BLaER1 treated with 17β-estradiol and CSF1 and Interleukin-3, amounts not matched to agents 10 nM and 100 nM (cell line): ENCODE measurements around the gene GNG14.
A peak's percentile ranks its signal among the peaks of the same experiment; 100 is the strongest.

Experiments used
- H3K27ac ChIP-seq, 11 experiments: shearing (Covaris generic); formaldehyde crosslinking; 2 replicates each; pipeline ENCODE4 v1.8.1; 2022
- H3K27me3 ChIP-seq, 11 experiments: shearing (Covaris generic); formaldehyde crosslinking; 2 replicates each; pipeline ENCODE4 v1.8.1; 2022
- H3K36me3 ChIP-seq, 11 experiments: shearing (Covaris generic); formaldehyde crosslinking; 2 replicates each; pipeline ENCODE4 v1.8.1; 2022
- H3K4me1 ChIP-seq, 10 experiments: shearing (Covaris generic); formaldehyde crosslinking; 2 replicates each; pipeline ENCODE4 v1.8.1; 2022
- H3K4me2 ChIP-seq, 11 experiments: shearing (Covaris generic); formaldehyde crosslinking; 2 replicates each; pipeline ENCODE4 v1.8.1; 2022
- H3K4me3 ChIP-seq, 10 experiments: shearing (Covaris generic); formaldehyde crosslinking; 2 replicates each; pipeline ENCODE4 v1.8.1; 2022
- H3K9ac ChIP-seq, 11 experiments: shearing (Covaris generic); formaldehyde crosslinking; 2 replicates each; pipeline ENCODE4 v1.8.1; 2022
- H3K9me3 ChIP-seq, 11 experiments: shearing (Covaris generic); formaldehyde crosslinking; replicated peaks in 1 of 11; 2 replicates each; pipeline ENCODE4 v1.8.1; 2022
- H4K20me1 ChIP-seq, 11 experiments: shearing (Covaris generic); formaldehyde crosslinking; 2 replicates each; pipeline ENCODE4 v1.8.1; 2022
- Cebpa-rat ChIP-seq, 11 experiments: shearing (Covaris generic); IDR thresholded peaks; 2 replicates each; pipeline ENCODE4 v1.8.1; 2022

GNG14 gene

DNA sequence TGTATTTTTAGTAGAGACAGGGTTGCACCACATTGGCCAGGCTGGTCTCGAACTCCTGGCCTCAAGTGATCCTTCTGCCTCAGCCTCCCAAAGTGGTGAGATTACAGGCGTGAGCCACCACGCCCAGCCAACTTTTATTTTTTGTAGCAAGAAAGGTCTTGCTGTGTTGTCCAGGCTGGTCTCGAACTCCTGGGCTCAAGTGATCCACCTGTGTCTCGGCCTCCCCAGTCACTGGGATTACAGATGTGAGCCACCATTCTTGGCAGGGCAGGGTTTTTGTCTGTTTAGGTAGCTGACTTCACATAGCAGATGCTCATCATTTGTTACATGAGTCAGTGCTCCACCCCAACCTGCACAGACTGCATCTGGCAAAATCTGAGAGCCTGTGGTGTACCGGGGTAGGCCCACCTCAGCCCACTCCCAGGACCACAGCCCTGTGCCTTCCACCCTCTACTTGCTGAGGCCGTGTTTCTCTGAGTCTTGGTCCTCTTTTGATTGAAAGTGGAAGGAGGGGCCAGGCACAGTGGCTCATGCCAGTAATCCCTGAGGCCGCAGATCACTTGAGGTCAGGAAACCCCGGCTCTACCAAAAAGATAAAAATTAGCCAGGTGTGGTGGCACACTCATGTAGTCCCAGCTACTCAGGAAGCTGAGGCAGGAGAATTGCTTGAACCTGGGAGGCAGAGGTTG, 40.1 kb downstream of the GNG14 start:
- Histone ChIP-seq H4K20me1 (peaks cover 40 to 58% (median 46%) of the 10 kb centered on the region in 11 experiments), H3K9me3 (no peaks in the 10 kb centered on the region), H3K4me2 (no peak overlapping the region), H3K4me1 (peaks cover 37 to 47% (median 41%) of the 10 kb centered on the region in 10 experiments), H3K4me3 (no peak overlapping the region), H3K9ac (no peak overlapping the region), H3K27me3 (no peaks in the 10 kb centered on the region), H3K36me3 (peaks cover 49 to 66% (median 62%) of the 10 kb centered on the region in 11 experiments), H3K27ac (no peak overlapping the region)
- no peak for TF ChIP-seq Cebpa-rat (IDR thresholded peaks at IDR 0.05)

DNA sequence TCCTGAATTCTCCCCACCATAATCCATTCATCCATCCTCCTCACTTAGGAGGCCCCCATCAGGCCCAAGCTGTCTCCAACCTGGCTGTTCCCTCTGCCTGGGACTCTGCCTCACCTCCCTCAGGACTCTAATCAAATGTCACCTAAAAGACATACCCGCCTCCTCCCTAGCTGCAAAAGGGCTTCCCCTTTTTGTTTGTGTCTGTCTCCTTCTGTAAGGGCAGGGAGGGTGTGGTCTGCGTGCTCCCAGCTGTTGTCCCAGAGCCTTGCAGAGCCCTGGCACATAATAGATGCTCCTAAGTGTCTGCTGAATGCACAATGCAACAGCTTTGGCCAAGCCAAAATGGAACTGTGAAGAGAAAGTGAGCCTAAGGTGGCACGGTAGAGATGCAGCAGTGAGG, 42.3 kb downstream of the GNG14 start:
- peaks cover 50 to 72% (median 58%) of the 10 kb centered on the region in 11 experiments for H4K20me1 ChIP-seq
- H3K9me3 ChIP-seq = no peaks in the 10 kb centered on the region
- H3K9ac ChIP-seq = peak overlapping the region in 8 of 11 experiments; percentile 8 to 99 (median 45); a peak in 12 of 22 replicates
- no peaks in the 10 kb centered on the region for H3K27me3 ChIP-seq
- 0 out of 22 replicates have a peak overlapping the region, but pooled peaks of 1 of the 11 experiments have one; percentile 1 for H3K27ac ChIP-seq
- H3K36me3 ChIP-seq = peaks cover 49 to 68% (median 63%) of the 10 kb centered on the region in 11 experiments
- H3K4me3 ChIP-seq = no peak overlapping the region
- peaks cover 39 to 44% (median 40%) of the 10 kb centered on the region in 10 experiments for H3K4me1 ChIP-seq
- no peak for TF ChIP-seq Cebpa-rat (IDR thresholded peaks at IDR 0.05)
- peak overlapping the region; percentile 18 to 99 (median 94); a peak in 20 of 22 replicates for H3K4me2 ChIP-seq

DNA sequence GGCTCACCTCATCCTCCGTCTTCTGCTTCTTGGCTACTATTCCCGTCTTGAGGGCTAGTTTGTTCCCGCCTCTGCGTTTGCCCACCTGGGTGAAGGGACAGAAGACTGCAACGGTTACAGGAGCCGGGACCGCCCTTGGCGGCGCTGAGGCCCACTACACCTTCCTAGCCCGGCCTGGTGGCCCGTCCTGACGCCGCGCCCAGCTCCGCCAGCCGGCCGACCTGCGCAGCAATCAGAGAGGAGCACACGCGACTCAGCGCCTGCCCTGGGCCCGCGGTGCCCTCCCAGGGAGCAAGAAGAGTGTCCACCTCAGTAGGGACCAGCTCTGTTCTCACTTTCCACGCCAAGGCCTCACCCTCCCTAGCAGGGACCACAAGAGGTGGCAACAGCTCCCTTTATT, 43.5 kb downstream of the GNG14 start:
- Histone ChIP-seq H3K27me3 (no peaks in the 10 kb centered on the region), H3K9me3 (no peaks in the 10 kb centered on the region), H3K27ac (peak overlapping the region in 2 of 11 experiments; percentile 13 to 44; a peak in 4 of 22 replicates), H3K4me1 (peaks cover 42 to 57% (median 50%) of the 10 kb centered on the region in 10 experiments), H3K4me3 (peak overlapping the region in 1 of 10 experiments; percentile 13; a peak in 1 of 20 replicates), H3K4me2 (peak overlapping the region in 10 of 11 experiments; percentile 90 to 99 (median 96); a peak in 17 of 22 replicates), H3K9ac (peak overlapping the region in 10 of 11 experiments; percentile 30 to 100 (median 96); a peak in 17 of 22 replicates), H4K20me1 (peaks cover 50 to 72% (median 58%) of the 10 kb centered on the region in 11 experiments), H3K36me3 (peaks cover 49 to 68% (median 63%) of the 10 kb centered on the region in 11 experiments)
- no peak for TF ChIP-seq Cebpa-rat (IDR thresholded peaks at IDR 0.05)

DNA sequence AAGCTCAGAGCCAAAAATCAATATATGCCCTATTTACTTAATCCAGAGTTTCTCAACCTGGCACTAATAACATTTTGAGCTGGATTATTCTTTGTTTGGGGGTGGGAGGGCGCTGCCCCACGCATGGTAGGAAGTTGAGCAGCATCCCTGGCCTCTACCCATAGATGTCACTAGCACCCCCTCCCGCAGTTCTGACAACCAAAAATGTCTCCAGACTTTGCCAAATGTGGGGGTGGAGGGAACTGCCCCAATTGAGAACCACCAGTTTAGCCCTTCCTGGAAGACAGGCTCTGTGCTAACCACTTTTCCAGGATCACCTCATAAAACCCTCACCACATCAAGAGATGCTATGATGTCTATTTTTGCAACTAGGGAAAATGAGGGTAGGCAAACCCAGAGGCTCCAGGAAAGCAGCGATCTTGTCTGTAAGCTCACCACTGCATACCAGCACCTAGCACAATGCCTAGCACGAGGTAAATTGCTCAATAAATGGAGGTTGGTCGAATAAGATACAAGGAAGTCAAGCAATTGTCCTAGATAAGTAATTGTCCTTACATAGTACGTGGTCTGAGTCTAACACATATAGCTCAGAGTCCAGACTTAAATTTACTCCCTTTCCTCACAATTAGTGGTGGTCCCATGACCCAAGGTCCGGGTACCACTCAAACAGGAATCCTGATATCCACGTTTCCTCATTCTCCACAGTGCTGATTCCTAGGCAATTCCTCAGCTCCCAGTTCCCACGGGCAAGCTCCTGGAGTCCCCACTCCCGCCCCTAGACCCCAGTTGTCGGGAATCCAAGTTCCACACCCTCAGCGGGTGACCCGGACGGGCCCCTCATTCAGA, 45.8 kb downstream of the GNG14 start:
- H3K27me3 ChIP-seq = no peaks in the 10 kb centered on the region
- peak overlapping the region; percentile 89 to 98 (median 96) for H3K4me3 ChIP-seq
- peak overlapping the region; percentile 90 to 99 (median 95) for H3K4me2 ChIP-seq
- H3K27ac ChIP-seq = peak overlapping the region; percentile 95 to 100 (median 99)
- H4K20me1 ChIP-seq = peaks cover 49 to 62% (median 54%) of the 10 kb centered on the region in 11 experiments
- peak overlapping the region; percentile 96 to 100 (median 99) for H3K9ac ChIP-seq
- H3K36me3 ChIP-seq = peaks cover 40 to 49% (median 46%) of the 10 kb centered on the region in 11 experiments
- H3K9me3 ChIP-seq = no peaks in the 10 kb centered on the region
- H3K4me1 ChIP-seq = peaks cover 56 to 71% (median 65%) of the 10 kb centered on the region in 10 experiments
- TF ChIP-seq Cebpa-rat (IDR thresholded peaks at IDR 0.05) = no peak

DNA sequence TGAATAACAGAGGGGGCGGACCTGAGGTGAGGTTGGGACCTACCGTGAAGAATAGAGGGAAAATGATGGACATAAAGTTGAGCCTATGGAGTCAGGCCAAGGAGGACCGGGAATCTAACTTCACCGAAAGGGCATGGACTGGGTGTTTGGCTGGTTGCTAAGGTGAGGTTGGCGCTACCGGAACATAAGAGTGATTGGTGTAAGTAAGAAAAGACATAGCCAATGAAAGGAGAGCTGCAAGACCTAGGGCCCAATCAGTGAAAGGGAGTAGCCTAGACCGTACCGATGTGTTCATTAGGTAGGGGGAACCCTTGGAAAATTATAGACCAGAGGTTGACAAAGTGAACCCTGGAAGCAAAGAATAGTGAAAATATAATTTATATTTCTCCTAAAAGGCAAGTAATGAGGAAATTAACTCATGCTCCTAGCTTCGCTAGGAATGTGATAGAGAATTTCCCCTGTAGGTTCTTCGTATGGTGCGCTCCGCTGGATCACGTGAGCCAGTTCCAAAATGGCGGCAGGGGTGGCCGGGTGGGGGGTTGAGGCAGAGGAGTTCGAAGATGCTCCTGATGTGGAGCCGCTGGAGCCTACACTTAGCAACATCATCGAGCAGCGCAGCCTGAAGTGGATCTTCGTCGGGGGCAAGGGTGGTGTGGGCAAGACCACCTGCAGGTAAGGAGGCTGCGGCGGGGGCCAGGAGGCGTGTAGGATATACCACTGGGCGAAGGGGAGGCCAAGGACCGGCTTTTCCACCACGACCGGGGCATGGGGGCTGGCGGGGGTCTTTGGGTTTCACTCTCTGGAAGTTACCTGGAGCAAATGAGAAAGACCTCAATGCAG, 49.4 kb downstream of the GNG14 start, which contains the start of gene GET3:
Gene GET3 (plus strand): TSS at position 503 of the 840 bp plus-strand sequence. CDS start 9 bp downstream, at position 512.
- H3K9ac ChIP-seq = peak within 1 kb of the TSS; percentile 79 to 95 (median 88)
- peak within 1 kb of the TSS; percentile 81 to 94 (median 88) for H3K4me3 ChIP-seq
- no peaks in the 10 kb centered on the region for H3K27me3 ChIP-seq
- H3K4me2 ChIP-seq = peak within 1 kb of the TSS; percentile 96 to 100 (median 98)
- no peak for TF ChIP-seq Cebpa-rat (IDR thresholded peaks at IDR 0.05)
- H3K27ac ChIP-seq = peak within 1 kb of the TSS; percentile 89 to 98 (median 95)
- H4K20me1 ChIP-seq = peaks cover 13 to 25% (median 18%) of the 10 kb centered on the region in 11 experiments
- peaks cover 31 to 49% (median 43%) of the 10 kb centered on the region in 11 experiments for H3K36me3 ChIP-seq
- peaks cover 37 to 47% (median 43%) of the 10 kb centered on the region in 10 experiments for H3K4me1 ChIP-seq
- H3K9me3 ChIP-seq = no peaks in the 10 kb centered on the region

DNA sequence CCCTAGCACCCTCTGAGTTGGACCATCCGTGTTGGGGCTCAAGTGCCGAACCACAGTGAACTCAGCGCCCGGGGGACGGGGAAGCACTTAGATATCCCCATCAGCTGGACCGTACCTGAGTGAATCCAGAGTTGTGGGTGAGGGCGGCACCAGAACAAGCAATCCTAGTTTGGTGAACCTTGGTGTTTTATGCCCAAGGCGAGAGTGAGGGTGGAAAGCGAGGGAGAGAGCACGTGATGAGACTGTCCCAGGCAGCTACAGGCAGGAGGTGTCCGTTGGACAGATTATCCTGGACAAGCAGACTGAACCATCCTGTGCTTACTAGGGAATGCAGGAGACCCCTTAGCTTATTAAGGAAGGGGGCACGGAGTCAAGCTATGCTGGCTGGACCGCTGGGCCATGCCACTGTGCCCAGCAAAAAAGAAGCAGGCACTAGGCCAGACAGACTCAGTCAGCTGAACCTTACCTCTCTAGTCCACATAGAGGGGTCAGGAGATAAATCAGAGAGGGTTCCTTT, 50.1 kb downstream of the GNG14 start:
- peak overlapping the region; percentile 81 to 94 (median 88) for H3K4me3 ChIP-seq
- H3K36me3 ChIP-seq = peaks cover 36 to 49% (median 44%) of the 10 kb centered on the region in 11 experiments
- H4K20me1 ChIP-seq = peaks cover 6 to 19% (median 11%) of the 10 kb centered on the region in 11 experiments
- H3K4me2 ChIP-seq = peak overlapping the region; percentile 96 to 100 (median 98)
- no peak for TF ChIP-seq Cebpa-rat (IDR thresholded peaks at IDR 0.05)
- no peaks in the 10 kb centered on the region for H3K27me3 ChIP-seq
- no peaks in the 10 kb centered on the region for H3K9me3 ChIP-seq
- peak overlapping the region; percentile 79 to 95 (median 88) for H3K9ac ChIP-seq
- peak overlapping the region; percentile 89 to 98 (median 95) for H3K27ac ChIP-seq
- peaks cover 30 to 43% (median 37%) of the 10 kb centered on the region in 10 experiments for H3K4me1 ChIP-seq
